Muscle layer of duodenum (tissue), 2 donors: ENCODE data around the gene MRPS14.

Source experiments
- H3K27ac ChIP-seq: one replicate; pipeline ENCODE4 v1.7.0; 2013; ENCODE audit warnings: mild to moderate bottlenecking, low read length
- H3K27me3 ChIP-seq: one replicate; pipeline ENCODE4 v1.7.0; 2013; ENCODE audit warnings: low read depth, mild to moderate bottlenecking, control low read depth, low read length
- H3K36me3 ChIP-seq, 2 donors: one replicate each; pipeline ENCODE4 v1.7.0; 2013; ENCODE audit warnings: low read length in 2 of 2, control low read depth in 1 of 2, mild to moderate bottlenecking in 1 of 2; ENCODE audit not compliant: insufficient read depth in 2 of 2, control insufficient read depth in 1 of 2
- H3K4me1 ChIP-seq, 2 donors: one replicate each; pipeline ENCODE4 v1.7.0; 2013; ENCODE audit warnings: low read length in 2 of 2, mild to moderate bottlenecking in 2 of 2, control low read depth in 1 of 2, moderate library complexity in 1 of 2; ENCODE audit not compliant: insufficient read depth in 2 of 2, control insufficient read depth in 1 of 2
- H3K4me3 ChIP-seq, 2 donors: one replicate each; pipeline ENCODE4 v1.7.0; 2013; ENCODE audit warnings: low read length in 2 of 2, low read depth in 1 of 2, mild to moderate bottlenecking in 1 of 2
- H3K9me3 ChIP-seq, 2 donors: one replicate each; pipeline ENCODE4 v1.7.0; 2013; ENCODE audit warnings: low read length in 2 of 2, control low read depth in 1 of 2, mild to moderate bottlenecking in 1 of 2; ENCODE audit not compliant: control insufficient read depth in 1 of 2
- donor health status: healthy.

Gene MRPS14

GRCh38 chr1:174965362-174966007, 57.7 kb downstream of the MRPS14 start:
- Histone ChIP-seq H3K27me3 (no peaks in the 10 kb centered on the region), H3K4me3 (peak overlapping the region; percentile 24 to 26), H3K36me3 (peaks cover 0 to 7% of the 10 kb centered on the region in 2 donors), H3K9me3 (no peaks in the 10 kb centered on the region), H3K4me1 (peaks cover 15 to 30% of the 10 kb centered on the region in 2 donors), H3K27ac (peak overlapping the region; percentile 76)

GRCh38 chr1:174964972-174965361, 58.3 kb downstream of the MRPS14 start:
- Histone ChIP-seq H3K27me3 (no peaks in the 10 kb centered on the region), H3K4me1 (peaks cover 15 to 30% of the 10 kb centered on the region in 2 donors), H3K4me3 (peak overlapping the region; percentile 24 to 26), H3K27ac (peak overlapping the region; percentile 76), H3K9me3 (no peaks in the 10 kb centered on the region), H3K36me3 (peaks cover 0 to 7% of the 10 kb centered on the region in 2 donors)

- H3K4me3 ChIP-seq, result no peak overlapping the region
These were observed 58.8 kb downstream of the MRPS14 start for GRCh38 chr1:174964261-174964971.

GRCh38 chr1:174963529-174964125, 59.6 kb downstream of the MRPS14 start:
- peaks cover 15 to 30% of the 10 kb centered on the region in 2 donors for H3K4me1 ChIP-seq
- peak overlapping the region; percentile 76 for H3K27ac ChIP-seq
- H3K36me3 ChIP-seq, result no peaks in the 10 kb centered on the region
- H3K4me3 ChIP-seq, result no peak overlapping the region
- H3K9me3 ChIP-seq, result no peaks in the 10 kb centered on the region
- no peaks in the 10 kb centered on the region for H3K27me3 ChIP-seq

More at GRCh38 chr1:174964261-174964971, 58.8 kb downstream of the MRPS14 start:
- Histone ChIP-seq H3K27me3 (no peaks in the 10 kb centered on the region), H3K36me3 (peaks cover 0 to 4% of the 10 kb centered on the region in 2 donors), H3K27ac (peak overlapping the region; percentile 76), H3K9me3 (no peaks in the 10 kb centered on the region), H3K4me1 (peaks cover 15 to 30% of the 10 kb centered on the region in 2 donors)
